Measurements from ENCODE around the gene SGPL1. TPM values are rescaled to one million over a fixed set of nuclear protein-coding genes. Genes with fewer than 3 reads are reported as not detected.
"Not testable (repeated sequence)": the region's sequence is repeated elsewhere in the genome, so short reads cannot be mapped to it uniquely, and the experiment has no call there.

SGPL1 gene
- total RNA-seq, 1 experiment from 2014 or later = 69.4 TPM

DNA sequence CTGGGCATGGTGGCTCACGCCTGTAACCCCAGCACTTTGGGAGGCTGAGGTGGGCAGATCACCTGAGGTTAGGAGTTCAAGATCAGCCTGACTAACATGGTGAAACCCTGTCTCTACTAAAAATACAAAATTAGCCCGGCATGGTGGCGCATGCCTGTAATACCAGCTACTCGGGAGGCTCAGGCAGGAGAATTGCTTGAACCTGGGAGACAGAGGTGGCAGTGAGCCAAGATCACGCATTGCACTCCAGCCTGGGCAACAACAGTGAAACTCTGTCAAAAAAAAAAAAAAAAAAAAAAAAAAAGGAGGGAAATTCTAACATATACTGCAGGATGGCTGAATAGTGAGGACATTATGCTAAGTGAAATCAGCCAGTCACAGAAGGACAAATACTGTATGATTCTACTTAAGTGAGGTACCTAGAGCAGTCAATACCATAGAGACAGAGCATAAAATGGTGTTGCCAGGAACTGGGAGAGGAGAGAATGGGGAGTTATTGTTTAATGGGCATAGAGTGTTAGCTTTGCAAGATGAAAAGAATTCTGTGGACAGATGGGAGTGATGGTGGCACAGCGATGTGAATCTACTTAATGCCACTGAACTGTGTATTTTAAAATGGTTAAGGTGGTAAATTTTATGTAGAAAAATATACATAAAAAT is 47.6 kb upstream of the SGPL1 start:
- H3K9ac ChIP-seq (ENCODE audit: low read length); POLR2A ChIA-PET; H4K20me1 ChIP-seq (ENCODE audit: insufficient read depth); DNase-seq (ENCODE audit: low read depth, low spot score); H3K9me3 ChIP-seq (ENCODE audit: control insufficient read depth in 1 of 2, insufficient read depth in 1 of 2, low read depth in 1 of 2, low read length in 2 of 2); H3K4me2 ChIP-seq (ENCODE audit: low read length); H3K79me2 ChIP-seq (ENCODE audit: insufficient read depth, low read length); H3K4me1 ChIP-seq (ENCODE audit: control insufficient read depth in 1 of 2, insufficient read depth in 2 of 2, low read length in 2 of 2); BruUV-seq (replicated peaks); H2AFZ ChIP-seq (ENCODE audit: low read depth, low read length, poor library complexity, severe bottlenecking); H3K36me3 ChIP-seq (ENCODE audit: control insufficient read depth in 1 of 2, insufficient read depth in 2 of 2, low read length in 2 of 2); CTCF ChIA-PET; H3K27me3 ChIP-seq (ENCODE audit: insufficient read depth, low read length); H3K27ac ChIP-seq (ENCODE audit: low read depth, low read length); H3K4me3 ChIP-seq (replicated peaks in 1 of 2; ENCODE audit: low read depth in 1 of 2, low read length in 2 of 2); RAD21 ChIA-PET (ENCODE audit: low non-redundant PET in 1 of 2, low total read pairs in 2 of 2, uncharacterized antibody in 2 of 2, unreplicated experiment in 2 of 2); H3K9me2 ChIP-seq (ENCODE audit: insufficient read depth); ATAC-seq; intact Hi-C loops (cut with micrococcal nuclease): not testable (repeated sequence)

DNA sequence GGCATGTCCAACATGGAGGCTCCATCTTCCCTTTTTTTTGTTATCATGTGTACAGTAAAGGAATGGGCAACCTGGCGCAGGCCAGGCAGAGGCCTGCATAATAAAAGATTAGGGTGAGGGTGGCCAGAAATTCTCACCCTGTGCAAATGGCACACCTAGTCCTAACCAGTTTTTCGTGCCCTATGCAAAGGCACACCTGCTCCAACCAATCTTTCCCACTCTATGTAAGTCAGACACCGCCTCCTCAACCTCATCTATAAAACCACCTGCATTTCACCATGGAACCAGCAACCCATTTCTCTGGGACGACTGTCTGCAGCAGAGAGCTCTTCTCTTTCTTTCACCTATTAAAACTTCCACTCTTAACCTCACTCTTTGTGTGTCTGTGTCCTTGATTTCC is 46.6 kb upstream of the SGPL1 start:
- H3K4me1 ChIP-seq (ENCODE audit: control insufficient read depth in 1 of 2, insufficient read depth in 2 of 2, low read length in 2 of 2) = no peaks in the 10 kb centered on the region
- H2AFZ ChIP-seq (ENCODE audit: low read depth, low read length, poor library complexity, severe bottlenecking) = no peak overlapping the region
- no peaks in the 10 kb centered on the region for H3K36me3 ChIP-seq (ENCODE audit: control insufficient read depth in 1 of 2, insufficient read depth in 2 of 2, low read length in 2 of 2)
- no peak overlapping the region for H3K4me2 ChIP-seq (ENCODE audit: low read length)
- intact Hi-C loops (cut with micrococcal nuclease) = no loop called here
- BruUV-seq (replicated peaks) = no TSS peak
- ChIA-PET RAD21 (ENCODE audit: low non-redundant PET in 1 of 2, low total read pairs in 2 of 2, uncharacterized antibody in 2 of 2, unreplicated experiment in 2 of 2) (no interaction called here), CTCF (interaction anchor here (1.2 kb wide), 1 partner anchor 47 kb away, joined by 4 read pairs; no protein-coding TSS in a partner anchor), POLR2A (no interaction called here)
- H3K9me2 ChIP-seq (ENCODE audit: insufficient read depth) = no peaks in the 10 kb centered on the region
- H3K4me3 ChIP-seq (replicated peaks in 1 of 2; ENCODE audit: low read depth in 1 of 2, low read length in 2 of 2) = no peak overlapping the region
- H3K9me3 ChIP-seq (ENCODE audit: control insufficient read depth in 1 of 2, insufficient read depth in 1 of 2, low read depth in 1 of 2, low read length in 2 of 2) = no peaks in the 10 kb centered on the region; a peak in 1 of 4 replicates
- H3K27ac ChIP-seq (ENCODE audit: low read depth, low read length) = no peak overlapping the region
- no peaks in the 10 kb centered on the region for H3K27me3 ChIP-seq (ENCODE audit: insufficient read depth, low read length)
- ATAC-seq (no peak), DNase-seq (ENCODE audit: low read depth, low spot score) (no peak)
- H4K20me1 ChIP-seq (ENCODE audit: insufficient read depth) = no peaks in the 10 kb centered on the region
- no peak overlapping the region for H3K9ac ChIP-seq (ENCODE audit: low read length)
- no peaks in the 10 kb centered on the region for H3K79me2 ChIP-seq (ENCODE audit: insufficient read depth, low read length)
- TF ChIP-seq, protein P1, sequence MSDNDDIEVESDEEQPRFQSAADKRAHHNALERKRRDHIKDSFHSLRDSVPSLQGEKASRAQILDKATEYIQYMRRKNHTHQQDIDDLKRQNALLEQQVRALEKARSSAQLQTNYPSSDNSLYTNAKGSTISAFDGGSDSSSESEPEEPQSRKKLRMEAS (IDR thresholded peaks at IDR 0.05) = no peak
- TF ChIP-seq SP1 (IDR thresholded peaks at IDR 0.05; ENCODE audit: low read depth) (no peak), SRF (IDR thresholded peaks at IDR 0.05; ENCODE audit: low read depth) (no peak), RAD21 (IDR thresholded peaks at IDR 0.05; ENCODE audit: low read depth) (no peak), ZNF274 (IDR thresholded peaks at IDR 0.05; ENCODE audit: low read depth, low read length) (no peak), JUND (IDR thresholded peaks at IDR 0.05) (no peak), EZH2 (IDR thresholded peaks at IDR 0.05) (no peak), FOSL1 (IDR thresholded peaks at IDR 0.05; ENCODE audit: low read depth) (no peak), CEBPB (IDR thresholded peaks at IDR 0.05; ENCODE audit: low read depth) (no peak), POLR2A (IDR thresholded peaks at IDR 0.05; ENCODE audit: borderline replicate concordance, extremely low read depth, insufficient read depth, insufficient read length) (no peak), POLR2AphosphoS5 (IDR thresholded peaks at IDR 0.05; ENCODE audit: low read depth, low read length) (no peak), EZH2phosphoT487 (IDR thresholded peaks at IDR 0.05; ENCODE audit: borderline replicate concordance) (no peak), ELF1 (IDR thresholded peaks at IDR 0.05; ENCODE audit: borderline replicate concordance, low read depth) (no peak)
- TF ChIP-seq, protein P2, sequence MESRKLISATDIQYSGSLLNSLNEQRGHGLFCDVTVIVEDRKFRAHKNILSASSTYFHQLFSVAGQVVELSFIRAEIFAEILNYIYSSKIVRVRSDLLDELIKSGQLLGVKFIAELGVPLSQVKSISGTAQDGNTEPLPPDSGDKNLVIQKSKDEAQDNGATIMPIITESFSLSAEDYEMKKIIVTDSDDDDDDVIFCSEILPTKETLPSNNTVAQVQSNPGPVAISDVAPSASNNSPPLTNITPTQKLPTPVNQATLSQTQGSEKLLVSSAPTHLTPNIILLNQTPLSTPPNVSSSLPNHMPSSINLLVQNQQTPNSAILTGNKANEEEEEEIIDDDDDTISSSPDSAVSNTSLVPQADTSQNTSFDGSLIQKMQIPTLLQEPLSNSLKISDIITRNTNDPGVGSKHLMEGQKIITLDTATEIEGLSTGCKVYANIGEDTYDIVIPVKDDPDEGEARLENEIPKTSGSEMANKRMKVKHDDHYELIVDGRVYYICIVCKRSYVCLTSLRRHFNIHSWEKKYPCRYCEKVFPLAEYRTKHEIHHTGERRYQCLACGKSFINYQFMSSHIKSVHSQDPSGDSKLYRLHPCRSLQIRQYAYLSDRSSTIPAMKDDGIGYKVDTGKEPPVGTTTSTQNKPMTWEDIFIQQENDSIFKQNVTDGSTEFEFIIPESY (IDR thresholded peaks at IDR 0.05; ENCODE audit: extremely low read depth, insufficient replicate concordance, low read length) = no peak
- TF ChIP-seq, protein P3, sequence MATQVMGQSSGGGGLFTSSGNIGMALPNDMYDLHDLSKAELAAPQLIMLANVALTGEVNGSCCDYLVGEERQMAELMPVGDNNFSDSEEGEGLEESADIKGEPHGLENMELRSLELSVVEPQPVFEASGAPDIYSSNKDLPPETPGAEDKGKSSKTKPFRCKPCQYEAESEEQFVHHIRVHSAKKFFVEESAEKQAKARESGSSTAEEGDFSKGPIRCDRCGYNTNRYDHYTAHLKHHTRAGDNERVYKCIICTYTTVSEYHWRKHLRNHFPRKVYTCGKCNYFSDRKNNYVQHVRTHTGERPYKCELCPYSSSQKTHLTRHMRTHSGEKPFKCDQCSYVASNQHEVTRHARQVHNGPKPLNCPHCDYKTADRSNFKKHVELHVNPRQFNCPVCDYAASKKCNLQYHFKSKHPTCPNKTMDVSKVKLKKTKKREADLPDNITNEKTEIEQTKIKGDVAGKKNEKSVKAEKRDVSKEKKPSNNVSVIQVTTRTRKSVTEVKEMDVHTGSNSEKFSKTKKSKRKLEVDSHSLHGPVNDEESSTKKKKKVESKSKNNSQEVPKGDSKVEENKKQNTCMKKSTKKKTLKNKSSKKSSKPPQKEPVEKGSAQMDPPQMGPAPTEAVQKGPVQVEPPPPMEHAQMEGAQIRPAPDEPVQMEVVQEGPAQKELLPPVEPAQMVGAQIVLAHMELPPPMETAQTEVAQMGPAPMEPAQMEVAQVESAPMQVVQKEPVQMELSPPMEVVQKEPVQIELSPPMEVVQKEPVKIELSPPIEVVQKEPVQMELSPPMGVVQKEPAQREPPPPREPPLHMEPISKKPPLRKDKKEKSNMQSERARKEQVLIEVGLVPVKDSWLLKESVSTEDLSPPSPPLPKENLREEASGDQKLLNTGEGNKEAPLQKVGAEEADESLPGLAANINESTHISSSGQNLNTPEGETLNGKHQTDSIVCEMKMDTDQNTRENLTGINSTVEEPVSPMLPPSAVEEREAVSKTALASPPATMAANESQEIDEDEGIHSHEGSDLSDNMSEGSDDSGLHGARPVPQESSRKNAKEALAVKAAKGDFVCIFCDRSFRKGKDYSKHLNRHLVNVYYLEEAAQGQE (IDR thresholded peaks at IDR 0.05; ENCODE audit: low read depth) = no peak
- TF ChIP-seq, protein P4, sequence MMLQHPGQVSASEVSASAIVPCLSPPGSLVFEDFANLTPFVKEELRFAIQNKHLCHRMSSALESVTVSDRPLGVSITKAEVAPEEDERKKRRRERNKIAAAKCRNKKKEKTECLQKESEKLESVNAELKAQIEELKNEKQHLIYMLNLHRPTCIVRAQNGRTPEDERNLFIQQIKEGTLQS (IDR thresholded peaks at IDR 0.05) = no peak

All from HCT116 (cell line).